Motor neuron (in vitro differentiated cells): ENCODE data around the gene RPS8. TPM values are rescaled to one million over a fixed set of nuclear protein-coding genes. Genes with fewer than 3 reads are reported as not detected.
A peak's percentile ranks its signal among the peaks of the same experiment; 100 is the strongest.
"Not testable (repeated sequence)": the region's sequence is repeated elsewhere in the genome, so short reads cannot be mapped to it uniquely, and the experiment has no call there.

Source experiments
- ATAC-seq, 8 experiments: fragments of 200-7000 bp; cut with Tn5 transposase; replicated peaks in 6 of 8; 2 replicates each; pipeline ENCODE4 v1.8.0; 2021; ENCODE audit warnings: mild to moderate bottlenecking in 8 of 8, moderate library complexity in 8 of 8
- H3K27ac ChIP-seq, 2 donors: fragments of 250-450 bp; sonication (Bioruptor Pico); 2 replicates each; pipeline ENCODE4 v1.9.0; 2021; ENCODE audit warnings: antibody characterized with exemption in 2 of 2, mild to moderate bottlenecking in 2 of 2, moderate library complexity in 1 of 2
- H3K4me1 ChIP-seq, 2 donors: fragments of 250-450 bp; sonication (Bioruptor Pico); replicated peaks in 1 of 2; 2 replicates each; pipeline ENCODE4 v1.6.1; 2021; ENCODE audit warnings: antibody characterized with exemption in 2 of 2, mild to moderate bottlenecking in 2 of 2, moderate library complexity in 1 of 2
- H3K4me3 ChIP-seq, 5 donors: fragments of 250-450 bp; sonication (Bioruptor Pico); 2 replicates each; pipeline ENCODE4 v1.9.0; 2021; ENCODE audit warnings: antibody characterized with exemption in 5 of 5, mild to moderate bottlenecking in 5 of 5, moderate library complexity in 4 of 5
- WGBS, 10 experiments: fragments of 450-650 bp; shearing (Covaris generic); methylation state at CpG; one replicate each; pipeline ENCODE4 v1.0.0; 2022; 5-methylcytosine and 5-hydroxymethylcytosine counted together
- in situ Hi-C, 9 experiments: fragments of 400-800 bp; cut with MboI; loops; one replicate each; pipeline ENCODE4 v1.15.0; 2021; ENCODE audit warnings: low sequenced_read_pairs in 9 of 9, low pct_unique_long_range_greater_than_20kb in 2 of 9; ENCODE audit not compliant: unreplicated experiment in 9 of 9
- total RNA-seq, 8 experiments: library from RNA; unstranded; fragments of 300-600 nt; gene quantifications; 2 replicates each; pipeline versions ENCODE4 v1.2.3 to v1.2.4, GENCODE V29; 2022

Gene RPS8
- total RNA-seq, 8 experiments from 2014 or later: 2,114 to 6,000 (median 3,055) TPM

GRCh38 chr1:44808938-44809917 is 33.9 kb downstream of the RPS8 start:
- 0 to 100% (median 33%) methylated on average over 1 to 5 of the region's 6 CpGs; no CpG with 5 or more reads in 3 of the 10 experiments for WGBS, 10 experiments
- Histone ChIP-seq H3K4me3 (peak overlapping the region in 2 of 5 donors; percentile 15 to 20), H3K27ac (peak overlapping the region; percentile 74 to 95), H3K4me1 (peaks cover 38 to 46% of the 10 kb centered on the region in 2 donors)
- peak in 2 of 8 experiments; percentile 0 to 1 for ATAC-seq
- in situ Hi-C loops: no loop called here

GRCh38 chr1:44810101-44810761 is 34.9 kb downstream of the RPS8 start:
- Histone ChIP-seq H3K27ac (no peak overlapping the region), H3K4me1 (peaks cover 42 to 50% of the 10 kb centered on the region in 2 donors), H3K4me3 (no peak overlapping the region)
- ATAC-seq: no peak
- in situ Hi-C loops: no loop called here
- WGBS, 10 experiments: 30 to 100% (median 82%) methylated on average over 1 to 7 of the region's 12 CpGs; no CpG with 5 or more reads in 3 of the 10 experiments

GRCh38 chr1:44810762-44811105 is 35.4 kb downstream of the RPS8 start:
- peaks cover 42 to 50% of the 10 kb centered on the region in 2 donors for H3K4me1 ChIP-seq
- in situ Hi-C loops, H3K27ac ChIP-seq, ATAC-seq, H3K4me3 ChIP-seq: not testable (repeated sequence)
- 67 to 100% (median 94%) methylated on average over 1 to 3 of the region's 4 CpGs; no CpG with 5 or more reads in 4 of the 10 experiments for WGBS, 10 experiments

GRCh38 chr1:44811234-44811633 is 35.9 kb downstream of the RPS8 start:
- Histone ChIP-seq H3K27ac (no peak overlapping the region), H3K4me1 (peaks cover 42 to 50% of the 10 kb centered on the region in 2 donors), H3K4me3 (no peak overlapping the region)
- in situ Hi-C loops: no loop called here
- no peak for ATAC-seq
- WGBS, 10 experiments: 49 to 100% (median 91%) methylated on average over 1 to 8 of the region's 8 CpGs

- 70 to 100% (median 87%) methylated on average over 1 to 29 of the region's 48 CpGs; no CpG with 5 or more reads in 5 of the 10 experiments for WGBS, 10 experiments
- H3K4me1 ChIP-seq: peaks cover 29 to 34% of the 10 kb centered on the region in 2 donors
- in situ Hi-C loops: no loop called here
- peak in 3 of 8 experiments; percentile 1 to 16 (median 10) for ATAC-seq
- peak overlapping the region in 1 of 2 donors; percentile 39 for H3K27ac ChIP-seq
- peak overlapping the region; percentile 23 to 48 (median 33) for H3K4me3 ChIP-seq
Measured at GRCh38 chr1:44812822-44813543, 37.6 kb downstream of the RPS8 start.

- ATAC-seq, H3K27ac ChIP-seq, H3K4me3 ChIP-seq, in situ Hi-C loops: not testable (repeated sequence)
- peaks cover 16 to 28% of the 10 kb centered on the region in 2 donors for H3K4me1 ChIP-seq
- WGBS, 10 experiments: 84 to 100% (median 92%) methylated on average over 2 to 9 of the region's 9 CpGs; no CpG with 5 or more reads in 4 of the 10 experiments
Measured at GRCh38 chr1:44815926-44816325, 40.6 kb downstream of the RPS8 start.

- Histone ChIP-seq H3K4me1 (peaks cover 16 to 28% of the 10 kb centered on the region in 2 donors), H3K27ac (no peak overlapping the region), H3K4me3 (no peak overlapping the region)
- in situ Hi-C loops: no loop called here
- no peak for ATAC-seq
- WGBS, 10 experiments: 84 to 100% (median 94%) methylated on average over 2 of the region's 2 CpGs; no CpG with 5 or more reads in 1 of the 10 experiments
Measured at GRCh38 chr1:44817307-44817706, 42.0 kb downstream of the RPS8 start.

GRCh38 chr1:44817771-44818495 is 42.6 kb downstream of the RPS8 start:
- ATAC-seq: no peak
- no peak overlapping the region for H3K27ac ChIP-seq
- no peak overlapping the region for H3K4me3 ChIP-seq
- in situ Hi-C loops: no loop called here
- 86 to 100% (median 98%) methylated on average over 1 to 9 of the region's 11 CpGs; no CpG with 5 or more reads in 1 of the 10 experiments for WGBS, 10 experiments
- peaks cover 15 to 26% of the 10 kb centered on the region in 2 donors for H3K4me1 ChIP-seq

- Histone ChIP-seq H3K27ac (peak overlapping the region in 1 of 2 donors; percentile 96), H3K4me1 (peaks cover 8 to 17% of the 10 kb centered on the region in 2 donors), H3K4me3 (peak overlapping the region in 3 of 5 donors; percentile 9 to 25 (median 22))
- WGBS, 10 experiments: 3 to 20% (median 11%) methylated on average over 1 to 13 of the region's 13 CpGs
- ATAC-seq: peak in 4 of 8 experiments; percentile 3 to 36 (median 32)
- in situ Hi-C loops: no loop called here
Measured at GRCh38 chr1:44819196-44819607, 43.9 kb downstream of the RPS8 start.

GRCh38 chr1:44819608-44820327 is 44.4 kb downstream of the RPS8 start:
- in situ Hi-C loops: no loop called here
- 0 to 14% (median 2%) methylated on average over 1 to 30 of the region's 33 CpGs; no CpG with 5 or more reads in 1 of the 10 experiments for WGBS, 10 experiments
- ATAC-seq: peak; percentile 52 to 90 (median 84)
- Histone ChIP-seq H3K27ac (peak overlapping the region; percentile 94 to 96), H3K4me3 (peak overlapping the region in 4 of 5 donors; percentile 8 to 25 (median 21)), H3K4me1 (peaks cover 4 to 14% of the 10 kb centered on the region in 2 donors)

- Histone ChIP-seq H3K4me3 (peak overlapping the region in 4 of 5 donors; percentile 8 to 25 (median 21)), H3K4me1 (peaks cover 4 to 14% of the 10 kb centered on the region in 2 donors), H3K27ac (peak overlapping the region; percentile 94 to 96)
- WGBS, 10 experiments: 0 to 100% (median 68%) methylated on average over 1 to 23 of the region's 25 CpGs
- in situ Hi-C loops: no loop called here
- ATAC-seq: no peak
Measured at GRCh38 chr1:44820328-44821239, 45.2 kb downstream of the RPS8 start.
